Neural progenitor cell (in vitro differentiated cells): ENCODE results near the gene CMTM8. TPM values are rescaled to one million over a fixed set of nuclear protein-coding genes. Genes with fewer than 3 reads are reported as not detected.

Experiments
- DNase-seq: peaks from one replicate; pipeline ENCODE4 v3.0.0-alpha.2; 2016; ENCODE audit warnings: low spot score
- H2AFZ ChIP-seq: fragments of 200-600 bp; sonication (generic); replicated peaks from 2 replicates; pipeline ENCODE4 v1.6.1; 2016; ENCODE audit warnings: antibody characterized with exemption
- H3F3A ChIP-seq: fragments of 200-600 bp; sonication (generic); 2 replicates; pipeline ENCODE4 v1.6.1; 2016; ENCODE audit warnings: antibody characterized with exemption, low read depth
- H3K27ac ChIP-seq: fragments of 200-600 bp; sonication (generic); 2 replicates; pipeline ENCODE4 v1.5.1; 2016; ENCODE audit warnings: mild to moderate bottlenecking
- H3K27me3 ChIP-seq: fragments of 200-600 bp; sonication (generic); 2 replicates; pipeline ENCODE4 v1.6.1; 2016; ENCODE audit warnings: mild to moderate bottlenecking, moderate library complexity
- H3K36me3 ChIP-seq: fragments of 200-600 bp; sonication (generic); 2 replicates; pipeline ENCODE4 v1.5.1; 2016
- H3K4me1 ChIP-seq: fragments of 200-600 bp; sonication (generic); 2 replicates; pipeline ENCODE4 v1.6.1; 2016; ENCODE audit warnings: mixed run types
- H3K4me2 ChIP-seq: fragments of 200-600 bp; sonication (generic); 2 replicates; pipeline ENCODE4 v1.6.1; 2016
- H3K4me3 ChIP-seq: fragments of 200-600 bp; sonication (generic); 2 replicates; pipeline ENCODE4 v1.5.1; 2016
- H3K79me2 ChIP-seq: fragments of 200-600 bp; sonication (generic); 2 replicates; pipeline ENCODE4 v1.6.1; 2016; ENCODE audit warnings: low read depth
- H3K9ac ChIP-seq: fragments of 200-600 bp; sonication (generic); 2 replicates; pipeline ENCODE4 v1.6.1; 2016
- H3K9me3 ChIP-seq: fragments of 200-600 bp; sonication (generic); 2 replicates; pipeline ENCODE4 v1.5.1; 2016; ENCODE audit warnings: low read depth
- H4K20me1 ChIP-seq: fragments of 200-600 bp; sonication (generic); 2 replicates; pipeline ENCODE4 v1.6.1; 2016; ENCODE audit warnings: low read depth
- H3K27ac Mint-ChIP-seq: 3 replicates; pipeline ENCODE4 v1.8.0; 2021; ENCODE audit warnings: mixed read lengths
- H3K27me3 Mint-ChIP-seq: 2 replicates; pipeline ENCODE4 v1.8.0; 2022; ENCODE audit warnings: low read depth, mild to moderate bottlenecking, inconsistent platforms, moderate library complexity, mixed read lengths; ENCODE audit not compliant: insufficient read depth
- H3K36me3 Mint-ChIP-seq: 3 replicates; pipeline ENCODE4 v1.8.0; 2021; ENCODE audit warnings: mixed read lengths
- H3K4me1 Mint-ChIP-seq: 3 replicates; pipeline ENCODE4 v1.8.0; 2021; ENCODE audit warnings: mixed read lengths
- H3K4me3 Mint-ChIP-seq: 3 replicates; pipeline ENCODE4 v1.8.0; 2021; ENCODE audit warnings: mild to moderate bottlenecking, moderate library complexity, mixed read lengths
- H3K9me3 Mint-ChIP-seq: 3 replicates; pipeline ENCODE4 v1.8.0; 2020; ENCODE audit warnings: mixed read lengths
- EZH2 ChIP-seq: fragments of 200-600 bp; sonication (generic); IDR thresholded peaks from 2 replicates; pipeline ENCODE4 v1.6.1; 2017; ENCODE audit warnings: antibody characterized with exemption, mild to moderate bottlenecking, moderate library complexity
- EZH2phosphoT487 ChIP-seq: fragments of 200-600 bp; sonication (generic); IDR thresholded peaks from 2 replicates; pipeline ENCODE4 v1.6.1; 2017; ENCODE audit warnings: antibody characterized with exemption
- total RNA-seq: library from RNA; depleted of rRNA; stranded (reverse); fragments of >200 nt; gene quantifications from 2 replicates; pipeline ENCODE4 v1.2.3, GENCODE V29; 2015; ENCODE audit warnings: low replicate concordance
- TF ChIP-seq, protein P1 (sequence below): fragments of 200-600 bp; sonication (generic); IDR thresholded peaks from 2 replicates; pipeline ENCODE4 v1.5.1; 2017; ENCODE audit warnings: antibody characterized with exemption, mild to moderate bottlenecking

The CMTM8 gene
- total RNA-seq, 1 donor from 2014 or later = 2.1 TPM

DNA sequence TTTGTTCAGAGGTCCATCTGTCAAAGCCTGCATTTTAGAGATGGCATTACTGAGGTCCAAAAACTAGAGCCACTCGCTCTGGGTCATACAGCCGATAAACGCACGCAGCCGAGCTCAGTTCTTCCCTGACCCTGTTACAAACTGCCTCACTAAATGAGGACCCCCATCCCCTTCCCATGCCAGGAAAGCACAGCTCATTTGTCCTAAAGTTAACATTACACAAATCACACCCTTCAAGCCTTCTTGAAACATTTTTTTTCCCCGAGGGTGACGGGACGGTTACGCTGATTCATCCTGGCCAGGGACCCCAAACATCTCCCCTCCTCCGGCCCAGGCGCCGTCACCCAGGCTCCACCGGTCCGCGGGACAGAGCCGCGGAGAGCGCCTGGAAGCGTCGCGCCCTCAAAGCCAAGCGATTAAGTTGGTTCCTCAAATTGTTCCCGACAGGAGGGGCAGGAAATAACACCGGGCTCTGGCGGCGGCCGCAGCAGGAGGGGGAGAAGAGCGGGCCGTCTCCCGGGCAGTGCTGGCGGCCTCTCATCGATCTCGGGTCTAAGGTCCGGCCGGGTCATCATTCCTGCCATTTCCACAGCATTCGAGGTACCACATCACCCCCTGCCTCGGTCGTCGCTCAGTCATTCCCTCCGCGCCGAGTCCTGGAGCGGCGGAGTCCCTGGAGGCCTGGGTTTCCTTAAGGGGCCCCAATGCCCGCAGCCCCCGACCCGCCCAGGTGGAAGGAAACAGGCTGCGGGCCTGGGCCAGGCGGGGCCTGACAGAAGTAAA lies 619 bp upstream of the CMTM8 start:
- TF ChIP-seq, protein P1, sequence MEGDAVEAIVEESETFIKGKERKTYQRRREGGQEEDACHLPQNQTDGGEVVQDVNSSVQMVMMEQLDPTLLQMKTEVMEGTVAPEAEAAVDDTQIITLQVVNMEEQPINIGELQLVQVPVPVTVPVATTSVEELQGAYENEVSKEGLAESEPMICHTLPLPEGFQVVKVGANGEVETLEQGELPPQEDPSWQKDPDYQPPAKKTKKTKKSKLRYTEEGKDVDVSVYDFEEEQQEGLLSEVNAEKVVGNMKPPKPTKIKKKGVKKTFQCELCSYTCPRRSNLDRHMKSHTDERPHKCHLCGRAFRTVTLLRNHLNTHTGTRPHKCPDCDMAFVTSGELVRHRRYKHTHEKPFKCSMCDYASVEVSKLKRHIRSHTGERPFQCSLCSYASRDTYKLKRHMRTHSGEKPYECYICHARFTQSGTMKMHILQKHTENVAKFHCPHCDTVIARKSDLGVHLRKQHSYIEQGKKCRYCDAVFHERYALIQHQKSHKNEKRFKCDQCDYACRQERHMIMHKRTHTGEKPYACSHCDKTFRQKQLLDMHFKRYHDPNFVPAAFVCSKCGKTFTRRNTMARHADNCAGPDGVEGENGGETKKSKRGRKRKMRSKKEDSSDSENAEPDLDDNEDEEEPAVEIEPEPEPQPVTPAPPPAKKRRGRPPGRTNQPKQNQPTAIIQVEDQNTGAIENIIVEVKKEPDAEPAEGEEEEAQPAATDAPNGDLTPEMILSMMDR = no peak
- peak; percentile 70 for TF ChIP-seq EZH2
- TF ChIP-seq EZH2phosphoT487 = peak; percentile 24

DNA sequence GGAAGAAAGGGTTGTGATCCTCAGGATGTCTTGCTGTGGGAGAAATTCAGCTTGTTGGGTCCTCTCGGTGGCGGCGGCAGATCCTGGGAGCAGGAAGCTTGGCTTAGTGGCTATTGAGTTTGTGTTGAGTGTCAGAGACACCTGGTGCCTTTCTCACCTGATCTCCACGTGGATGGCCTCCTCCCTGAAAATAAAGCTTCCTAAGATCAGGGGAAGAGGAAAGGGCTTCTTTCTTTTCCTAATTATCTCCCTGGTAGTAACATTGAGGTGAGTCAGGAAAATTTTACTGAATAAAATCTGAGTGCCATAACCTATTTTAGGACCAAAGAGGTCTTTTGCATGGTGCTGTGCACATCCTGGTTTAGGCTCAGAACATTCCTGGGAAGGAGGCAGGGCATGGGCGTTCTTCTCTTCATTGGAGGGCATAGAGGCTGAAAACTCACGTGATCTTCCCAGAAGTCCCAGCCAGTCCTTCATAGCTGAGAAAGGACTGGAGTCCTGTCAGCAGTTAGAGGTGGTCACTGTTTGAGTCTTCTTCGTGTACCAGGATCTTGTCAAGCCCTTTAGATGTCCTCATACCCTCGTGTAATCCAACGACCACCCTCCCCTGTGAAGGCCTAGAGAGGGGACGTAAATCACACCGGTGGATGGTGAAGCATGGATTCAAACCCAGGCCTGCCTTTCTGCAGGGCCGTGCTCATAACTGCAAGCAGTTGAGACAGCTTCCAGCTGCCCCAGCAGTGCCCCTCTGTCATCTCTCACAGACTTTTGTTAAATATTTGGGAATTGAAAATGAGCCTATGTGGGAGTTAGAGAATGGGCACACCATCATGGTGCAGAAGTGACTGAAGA lies 1.1 kb downstream of the CMTM8 start:
- Histone ChIP-seq H2AFZ (peak overlapping the region; percentile 100), H3K27me3 (peaks cover 40% of the 10 kb centered on the region), H3K36me3 (no peaks in the 10 kb centered on the region), H3K9me3 (no peaks in the 10 kb centered on the region), H4K20me1 (peaks cover 6% of the 10 kb centered on the region), H3K4me1 (peaks cover 6% of the 10 kb centered on the region), H3K27ac (no peak overlapping the region), H3K9ac (no peak overlapping the region), H3F3A (peaks cover 12% of the 10 kb centered on the region), H3K79me2 (no peaks in the 10 kb centered on the region), H3K4me2 (peak overlapping the region; percentile 82), H3K4me3 (peak overlapping the region; percentile 95)
- Mint-ChIP-seq H3K27me3 (peaks cover 28% of the 10 kb centered on the region), H3K36me3 (no peaks in the 10 kb centered on the region), H3K4me1 (peaks cover 14% of the 10 kb centered on the region), H3K9me3 (peaks cover 4% of the 10 kb centered on the region), H3K4me3 (peak overlapping the region; percentile 91), H3K27ac (peak overlapping the region; percentile 55)
- TF ChIP-seq EZH2phosphoT487 = no peak
- no peak for TF ChIP-seq EZH2
- TF ChIP-seq, protein P1 = no peak
- DNase-seq = no peak

More for the DNA sequence above, 619 bp upstream of the CMTM8 start:
- Histone ChIP-seq H2AFZ (peak overlapping the region; percentile 100), H3K4me3 (peak overlapping the region; percentile 95), H3K4me2 (peak overlapping the region; percentile 82), H3K36me3 (no peaks in the 10 kb centered on the region), H3K79me2 (no peaks in the 10 kb centered on the region), H3K9ac (no peak overlapping the region), H3K4me1 (peaks cover 6% of the 10 kb centered on the region), H3K27ac (no peak overlapping the region), H4K20me1 (peaks cover 6% of the 10 kb centered on the region), H3K9me3 (no peaks in the 10 kb centered on the region), H3K27me3 (peaks cover 40% of the 10 kb centered on the region), H3F3A (peaks cover 12% of the 10 kb centered on the region)
- peak; percentile 65 for DNase-seq
- H3K4me3 Mint-ChIP-seq = peak overlapping the region; percentile 84
- peaks cover 28% of the 10 kb centered on the region for H3K27me3 Mint-ChIP-seq
- peaks cover 14% of the 10 kb centered on the region for H3K4me1 Mint-ChIP-seq
- H3K27ac Mint-ChIP-seq = peak overlapping the region; percentile 13
- H3K9me3 Mint-ChIP-seq = peaks cover 4% of the 10 kb centered on the region
- no peaks in the 10 kb centered on the region for H3K36me3 Mint-ChIP-seq

DNA sequence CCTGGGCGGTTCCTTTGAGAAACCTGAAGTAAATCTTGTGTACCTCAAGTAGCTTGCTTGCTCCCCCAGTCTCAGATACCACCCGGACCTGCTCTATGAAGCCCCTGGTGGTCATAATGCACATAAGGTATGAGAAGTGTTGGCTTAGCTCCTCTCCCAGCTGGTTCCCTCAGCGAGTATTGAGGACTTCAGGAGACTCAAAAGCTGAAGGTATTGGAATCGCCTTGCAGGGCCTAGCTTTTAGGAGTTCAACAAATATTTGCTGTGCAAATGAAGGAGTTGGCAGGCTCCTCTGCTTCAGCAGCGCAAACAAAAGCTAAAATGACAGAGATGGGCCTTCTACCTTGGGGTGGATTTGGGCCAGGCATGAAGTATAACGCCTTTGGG lies 1.7 kb downstream of the CMTM8 start:
- peaks cover 28% of the 10 kb centered on the region for H3K27me3 Mint-ChIP-seq
- H3K27ac Mint-ChIP-seq = no peak overlapping the region
- H3K79me2 ChIP-seq = no peaks in the 10 kb centered on the region
- H3K9me3 ChIP-seq = no peaks in the 10 kb centered on the region
- H3K4me1 ChIP-seq = peaks cover 6% of the 10 kb centered on the region
- peak overlapping the region; percentile 82 for H3K4me2 ChIP-seq
- DNase-seq = peak; percentile 52
- H2AFZ ChIP-seq = no peak overlapping the region
- peaks cover 14% of the 10 kb centered on the region for H3K4me1 Mint-ChIP-seq
- peak overlapping the region; percentile 91 for H3K4me3 Mint-ChIP-seq
- peaks cover 12% of the 10 kb centered on the region for H3F3A ChIP-seq
- H3K9ac ChIP-seq = no peak overlapping the region
- H3K36me3 Mint-ChIP-seq = no peaks in the 10 kb centered on the region
- no peak overlapping the region for H3K4me3 ChIP-seq
- H4K20me1 ChIP-seq = peaks cover 6% of the 10 kb centered on the region
- TF ChIP-seq EZH2phosphoT487 (no peak), EZH2 (no peak)
- TF ChIP-seq, protein P1 = peak; percentile 52
- no peak overlapping the region for H3K27ac ChIP-seq
- peaks cover 40% of the 10 kb centered on the region for H3K27me3 ChIP-seq
- no peaks in the 10 kb centered on the region for H3K36me3 ChIP-seq
- H3K9me3 Mint-ChIP-seq = peaks cover 4% of the 10 kb centered on the region
